ENCODE data around the gene RAD51B. TPM values are rescaled to one million over a fixed set of nuclear protein-coding genes. Genes with fewer than 3 reads are reported as not detected.

The RAD51B gene
- total RNA-seq, 4 donors from 2014 or later: 19.6 to 39.7 (median 25.4) TPM

DNA sequence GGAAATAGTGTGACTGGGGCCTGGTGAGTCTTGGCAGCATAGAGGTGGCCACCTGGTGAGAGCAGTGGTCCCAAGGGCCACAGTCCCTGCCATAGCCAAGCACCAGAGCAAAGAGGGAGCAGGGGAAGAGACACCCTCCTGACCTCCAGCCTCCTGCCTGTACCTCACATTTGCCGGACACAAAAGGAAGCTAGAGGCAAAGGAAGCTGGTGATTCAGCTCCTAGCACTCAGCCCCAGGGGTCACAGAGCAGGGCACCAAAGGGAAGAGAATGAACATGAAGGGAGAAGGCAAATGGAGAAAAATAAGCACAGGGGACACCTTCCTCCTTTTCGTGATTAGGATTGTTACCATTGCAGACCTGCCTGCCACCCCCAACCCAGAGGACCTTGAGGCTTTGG, 756.5 kb downstream of the RAD51B start:
- Histone ChIP-seq H3K27me3 (no peaks in the 10 kb centered on the region), H3K27ac (no peak overlapping the region), H3K4me3 (no peak overlapping the region), H3K4me1 (peaks cover 31% of the 10 kb centered on the region), H3K36me3 (no peaks in the 10 kb centered on the region), H3K9me3 (no peaks in the 10 kb centered on the region)
- no peak for DNase-seq (ENCODE audit: low spot score in 2 of 2)
- TF ChIP-seq POLR2A (IDR thresholded peaks at IDR 0.05) (no peak), EP300 (IDR thresholded peaks at IDR 0.05) (no peak), POLR2AphosphoS5 (IDR thresholded peaks at IDR 0.05) (no peak)
- TF ChIP-seq, protein P1, sequence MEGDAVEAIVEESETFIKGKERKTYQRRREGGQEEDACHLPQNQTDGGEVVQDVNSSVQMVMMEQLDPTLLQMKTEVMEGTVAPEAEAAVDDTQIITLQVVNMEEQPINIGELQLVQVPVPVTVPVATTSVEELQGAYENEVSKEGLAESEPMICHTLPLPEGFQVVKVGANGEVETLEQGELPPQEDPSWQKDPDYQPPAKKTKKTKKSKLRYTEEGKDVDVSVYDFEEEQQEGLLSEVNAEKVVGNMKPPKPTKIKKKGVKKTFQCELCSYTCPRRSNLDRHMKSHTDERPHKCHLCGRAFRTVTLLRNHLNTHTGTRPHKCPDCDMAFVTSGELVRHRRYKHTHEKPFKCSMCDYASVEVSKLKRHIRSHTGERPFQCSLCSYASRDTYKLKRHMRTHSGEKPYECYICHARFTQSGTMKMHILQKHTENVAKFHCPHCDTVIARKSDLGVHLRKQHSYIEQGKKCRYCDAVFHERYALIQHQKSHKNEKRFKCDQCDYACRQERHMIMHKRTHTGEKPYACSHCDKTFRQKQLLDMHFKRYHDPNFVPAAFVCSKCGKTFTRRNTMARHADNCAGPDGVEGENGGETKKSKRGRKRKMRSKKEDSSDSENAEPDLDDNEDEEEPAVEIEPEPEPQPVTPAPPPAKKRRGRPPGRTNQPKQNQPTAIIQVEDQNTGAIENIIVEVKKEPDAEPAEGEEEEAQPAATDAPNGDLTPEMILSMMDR (IDR thresholded peaks at IDR 0.05): no peak
- 90% methylated on average over 2 of the region's 2 CpGs for WGBS

DNA sequence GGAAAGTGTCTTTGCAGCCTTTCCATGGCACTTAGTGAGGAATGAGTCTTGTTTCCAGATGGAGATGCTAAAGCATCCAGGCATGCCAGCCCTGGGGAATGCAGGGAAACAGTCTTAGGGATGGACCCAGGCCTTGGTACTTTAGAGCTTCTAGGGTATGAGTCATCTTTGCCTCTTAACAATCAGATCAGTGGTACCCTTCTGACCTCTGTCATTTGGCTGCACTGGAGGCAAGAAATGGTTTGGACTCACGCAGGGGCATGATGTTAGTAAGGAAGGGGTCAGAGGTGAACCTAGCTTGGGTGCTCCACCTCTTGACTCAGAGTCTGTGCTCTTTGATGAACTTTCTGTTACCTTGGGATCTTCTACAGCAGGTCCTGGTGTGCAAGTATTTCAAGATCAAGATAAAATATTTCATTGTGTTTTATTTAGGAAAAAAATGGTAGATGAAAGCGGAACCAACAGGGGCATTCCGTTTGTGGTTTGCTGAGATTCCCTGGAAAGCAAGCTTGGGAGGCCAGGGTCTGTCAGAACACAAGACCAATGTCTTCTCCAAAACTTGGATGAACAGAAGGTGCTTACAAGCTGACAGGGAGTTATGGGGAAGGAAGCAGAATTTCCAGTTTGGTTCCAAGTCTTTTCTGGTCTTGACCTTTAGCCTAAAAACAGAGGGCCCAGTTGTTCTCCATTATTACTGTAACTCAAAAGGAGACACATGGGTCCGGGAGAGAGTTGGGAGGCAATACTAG, 757.1 kb downstream of the RAD51B start:
- DNase-seq (ENCODE audit: low spot score in 2 of 2): no peak
- Histone ChIP-seq H3K27ac (no peak overlapping the region), H3K27me3 (no peaks in the 10 kb centered on the region), H3K9me3 (no peaks in the 10 kb centered on the region), H3K36me3 (no peaks in the 10 kb centered on the region), H3K4me3 (no peak overlapping the region), H3K4me1 (peaks cover 31% of the 10 kb centered on the region)
- TF ChIP-seq POLR2AphosphoS5 (IDR thresholded peaks at IDR 0.05) (no peak), EP300 (IDR thresholded peaks at IDR 0.05) (no peak), POLR2A (IDR thresholded peaks at IDR 0.05) (no peak)
- TF ChIP-seq, protein P1 (IDR thresholded peaks at IDR 0.05): no peak
- 76% methylated on average over 4 of the region's 4 CpGs for WGBS

DNA sequence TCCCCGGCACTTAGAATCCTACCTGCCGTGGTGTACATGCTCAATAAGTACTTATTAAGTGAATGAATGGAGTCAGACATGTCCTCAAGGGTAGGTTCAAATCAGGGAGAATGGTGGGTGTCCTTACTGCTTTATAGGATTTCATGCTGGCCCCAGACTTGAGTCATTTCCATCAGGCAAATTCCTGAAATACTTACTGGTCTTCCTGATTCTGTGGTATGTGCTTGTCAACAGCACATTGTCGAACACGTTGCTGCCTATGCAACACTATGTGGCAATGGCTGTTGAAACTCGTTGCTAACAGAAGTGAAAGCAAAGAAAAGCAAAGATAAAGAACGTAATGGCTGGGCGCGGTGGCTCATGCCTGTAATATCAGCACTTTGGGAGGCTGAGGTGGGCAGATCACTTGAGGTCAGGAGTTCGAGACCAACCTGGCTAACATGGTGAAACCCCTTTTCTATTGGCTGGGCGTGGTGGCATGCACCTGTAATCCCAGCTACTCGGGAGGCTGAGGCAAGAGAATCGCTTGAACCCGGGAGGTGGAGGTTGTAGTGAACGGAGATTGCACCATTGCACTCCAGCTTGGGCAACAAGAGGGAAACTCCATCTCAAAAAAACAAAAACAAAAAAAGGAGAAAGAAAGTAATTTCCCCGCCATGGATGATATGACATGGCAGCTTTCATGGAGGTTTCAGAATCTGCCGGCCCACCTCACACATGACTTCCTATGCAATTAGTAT, 758.4 kb downstream of the RAD51B start:
- TF ChIP-seq EP300 (IDR thresholded peaks at IDR 0.05): peak; percentile 54
- TF ChIP-seq POLR2AphosphoS5 (IDR thresholded peaks at IDR 0.05): peak in 2 of 3 donors; percentile 90 to 98
- TF ChIP-seq, protein P1 (IDR thresholded peaks at IDR 0.05): no peak
- peak in 1 of 2 donors; percentile 82 for DNase-seq (ENCODE audit: low spot score in 2 of 2)
- Histone ChIP-seq H3K27ac (peak overlapping the region; percentile 56), H3K9me3 (no peaks in the 10 kb centered on the region), H3K36me3 (no peaks in the 10 kb centered on the region), H3K4me3 (no peak overlapping the region), H3K4me1 (peaks cover 31% of the 10 kb centered on the region), H3K27me3 (no peaks in the 10 kb centered on the region)
- 68% methylated on average over 16 of the region's 16 CpGs for WGBS

DNA sequence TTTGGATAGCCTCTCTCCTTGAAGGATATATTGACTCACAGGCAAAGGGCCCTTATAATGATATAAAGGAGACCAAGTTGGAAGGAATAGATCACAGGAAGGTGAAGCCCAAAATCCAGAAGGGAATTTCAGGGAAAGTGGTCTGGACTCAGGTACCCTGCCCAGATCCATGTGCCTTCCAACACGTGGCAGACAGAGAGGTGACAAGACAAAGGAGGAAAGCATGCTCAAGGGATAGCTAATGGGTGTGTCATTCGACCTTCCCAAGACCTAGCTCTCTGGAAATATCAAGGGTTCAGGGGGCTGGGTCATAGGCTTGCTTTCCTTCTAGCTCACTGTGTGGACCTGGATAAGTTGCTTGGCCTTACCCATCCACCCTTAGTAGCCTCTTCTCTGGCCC, 759.0 kb downstream of the RAD51B start:
- Histone ChIP-seq H3K36me3 (no peaks in the 10 kb centered on the region), H3K4me3 (no peak overlapping the region), H3K4me1 (peaks cover 35% of the 10 kb centered on the region), H3K9me3 (no peaks in the 10 kb centered on the region), H3K27ac (no peak overlapping the region), H3K27me3 (no peaks in the 10 kb centered on the region)
- TF ChIP-seq POLR2A (IDR thresholded peaks at IDR 0.05) (no peak), EP300 (IDR thresholded peaks at IDR 0.05) (no peak)
- TF ChIP-seq, protein P1 (IDR thresholded peaks at IDR 0.05): no peak
- 91% methylated on average over 2 of the region's 2 CpGs for WGBS
- DNase-seq (ENCODE audit: low spot score in 2 of 2): no peak

DNA sequence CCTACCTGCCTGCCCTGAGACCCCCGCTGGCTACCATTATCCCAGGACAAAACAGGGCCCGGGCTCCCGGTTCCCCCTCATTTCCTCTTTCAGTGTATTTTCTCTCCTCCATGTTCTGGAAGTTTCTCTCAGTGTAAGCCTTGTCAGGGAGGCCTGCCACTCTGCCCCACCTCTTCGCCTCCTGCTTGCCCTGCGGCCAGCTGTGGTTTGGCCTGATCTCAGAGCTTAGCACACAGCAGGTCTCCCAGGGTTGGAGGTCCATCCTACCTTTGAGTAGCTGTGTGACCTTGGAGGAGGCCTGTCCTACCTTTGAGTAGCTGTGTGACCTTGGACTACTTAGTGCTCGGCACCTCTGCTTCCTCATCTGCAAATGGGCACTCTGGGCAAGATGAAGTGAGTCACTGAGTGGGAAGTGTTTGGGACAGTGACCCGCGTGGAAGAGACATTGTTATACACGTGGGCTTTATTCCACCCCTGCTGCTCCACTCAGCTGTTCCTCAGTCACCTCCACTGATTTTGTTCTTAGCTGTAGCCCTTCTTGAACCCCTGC, 760.6 kb downstream of the RAD51B start:
- peaks cover 51% of the 10 kb centered on the region for H3K4me1 ChIP-seq
- TF ChIP-seq POLR2AphosphoS5 (IDR thresholded peaks at IDR 0.05): no peak
- TF ChIP-seq EP300 (IDR thresholded peaks at IDR 0.05): no peak
- TF ChIP-seq, protein P1 (IDR thresholded peaks at IDR 0.05): no peak
- no peak for TF ChIP-seq POLR2A (IDR thresholded peaks at IDR 0.05)
- WGBS: 83% methylated on average over 8 of the region's 9 CpGs
- no peaks in the 10 kb centered on the region for H3K27me3 ChIP-seq
- no peak overlapping the region for H3K27ac ChIP-seq
- no peak overlapping the region for H3K4me3 ChIP-seq
- no peak for DNase-seq (ENCODE audit: low spot score in 2 of 2)
- H3K9me3 ChIP-seq: no peaks in the 10 kb centered on the region
- H3K36me3 ChIP-seq: no peaks in the 10 kb centered on the region
